IPS DF 19.7 (cell line): Measurements from ENCODE around the gene NAALADL2.
"Not testable (repeated sequence)": the region's sequence is repeated elsewhere in the genome, so short reads cannot be mapped to it uniquely, and the experiment has no call there.

Source experiments
- DNase-seq: peaks from one replicate; pipeline ENCODE4 v3.0.0-alpha.2; 2013; ENCODE audit warnings: low read depth, low spot score

The NAALADL2 gene

DNA sequence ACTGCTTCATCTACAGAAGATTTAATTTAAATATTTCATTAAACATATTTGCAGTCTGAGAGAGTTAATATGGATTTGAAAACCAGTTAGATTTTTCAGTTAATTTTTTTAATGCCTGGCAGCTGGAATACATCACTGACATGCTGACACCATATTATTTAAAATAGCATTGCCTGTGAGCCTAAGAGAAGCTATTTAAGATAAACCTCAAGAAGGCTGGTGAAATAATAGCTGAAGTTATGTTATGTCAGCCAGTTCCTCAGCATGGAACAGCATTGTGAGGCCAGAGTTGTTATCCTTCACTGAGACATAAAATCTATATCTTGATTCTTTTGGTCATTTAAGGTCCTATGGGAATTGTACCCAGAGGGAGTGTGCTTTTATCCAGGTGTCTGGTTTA, 705.2 kb downstream of the NAALADL2 start:
- DNase-seq, result no peak

DNA sequence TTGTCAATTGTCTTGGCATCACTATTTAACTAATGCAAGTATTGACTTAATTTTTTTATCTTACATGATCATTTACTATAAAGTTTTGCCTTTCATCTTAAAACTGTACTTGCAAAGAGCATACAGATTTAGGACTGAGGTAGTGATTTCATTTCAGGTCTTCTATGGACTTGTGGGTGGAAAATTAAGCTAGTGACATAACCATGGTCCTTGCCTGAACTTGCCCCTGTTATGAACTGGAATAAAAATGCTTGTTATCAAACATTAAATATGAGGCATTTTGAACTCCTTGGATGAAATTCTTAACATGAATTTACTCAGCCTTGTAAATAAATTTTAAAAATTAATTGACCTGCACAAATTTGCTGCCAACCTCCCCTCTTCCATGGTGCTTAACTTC, 712.0 kb downstream of the NAALADL2 start:
- DNase-seq, result no peak

DNA sequence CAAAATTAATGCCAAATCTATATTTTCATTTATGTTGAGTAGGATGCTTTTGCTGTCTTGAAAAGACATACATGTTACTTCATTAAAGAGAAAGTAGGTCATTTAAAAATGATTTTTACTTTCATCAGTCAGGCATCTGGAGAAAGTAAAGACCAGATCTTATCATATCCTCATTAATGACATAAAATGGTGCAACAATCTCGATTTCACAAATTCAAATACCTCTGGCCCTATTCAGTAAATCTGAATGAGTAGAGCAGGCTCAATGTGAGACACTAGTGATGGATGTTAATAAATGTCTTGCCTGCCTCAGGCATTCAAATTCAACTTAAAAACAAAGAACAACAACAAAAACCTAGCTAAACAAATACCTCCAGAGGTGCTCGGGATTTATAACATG, 714.1 kb downstream of the NAALADL2 start:
- no peak for DNase-seq

DNA sequence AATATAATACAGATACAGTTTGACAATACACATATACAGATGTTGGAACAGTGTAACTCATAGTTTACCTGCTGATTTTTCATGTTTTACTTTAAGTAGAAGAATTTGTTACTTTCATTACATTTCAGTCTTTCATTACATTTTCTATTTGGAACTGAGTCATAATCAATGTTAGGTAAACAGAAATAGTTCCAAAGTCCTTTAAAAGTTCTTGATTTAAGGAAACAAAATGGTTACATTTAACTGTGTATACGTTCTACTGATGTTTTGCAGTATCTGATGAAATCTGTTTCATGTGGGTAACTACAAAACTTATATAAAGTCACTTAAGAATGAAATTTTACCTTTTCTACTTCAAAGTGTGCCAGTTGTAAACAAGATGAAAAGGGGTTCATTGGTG, 721.2 kb downstream of the NAALADL2 start:
- no peak for DNase-seq

DNA sequence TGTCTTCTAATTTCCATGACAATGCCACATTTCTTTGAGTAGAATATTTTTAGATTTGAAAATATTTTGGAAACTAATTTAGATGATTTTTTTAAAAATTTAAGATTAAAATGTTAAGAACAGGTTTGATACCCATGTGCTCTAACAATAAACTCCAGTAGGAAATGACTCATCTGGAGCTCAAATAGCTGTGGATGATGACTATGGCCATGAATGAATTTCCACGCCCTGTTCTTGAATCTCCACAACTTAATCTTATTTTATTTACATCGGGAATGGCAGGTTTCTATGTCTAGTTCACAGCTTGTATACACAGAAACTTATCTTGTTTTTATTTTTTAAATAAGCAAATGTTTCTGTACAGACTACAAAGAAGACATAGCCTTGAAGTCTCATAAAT, 726.8 kb downstream of the NAALADL2 start:
- DNase-seq, result no peak

DNA sequence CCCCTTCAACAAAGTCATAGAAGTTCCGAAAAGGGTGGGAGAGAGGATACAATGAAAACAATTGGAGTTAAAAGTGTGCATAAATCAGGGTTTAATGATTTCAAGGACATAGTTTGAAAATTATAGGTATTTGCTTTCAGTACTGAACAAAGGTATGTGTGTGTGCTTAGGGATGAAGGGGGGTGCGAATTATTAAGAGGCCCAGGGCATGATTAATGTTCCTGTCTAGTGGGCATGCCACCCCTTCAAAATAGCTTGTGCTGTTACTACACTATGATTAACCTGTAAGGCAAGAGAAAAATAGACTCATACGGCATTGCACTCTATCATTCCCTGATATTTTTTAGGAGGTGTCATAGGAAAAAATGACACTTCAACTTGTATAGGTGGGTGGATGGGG, 731.6 kb downstream of the NAALADL2 start:
- DNase-seq, result no peak

DNA sequence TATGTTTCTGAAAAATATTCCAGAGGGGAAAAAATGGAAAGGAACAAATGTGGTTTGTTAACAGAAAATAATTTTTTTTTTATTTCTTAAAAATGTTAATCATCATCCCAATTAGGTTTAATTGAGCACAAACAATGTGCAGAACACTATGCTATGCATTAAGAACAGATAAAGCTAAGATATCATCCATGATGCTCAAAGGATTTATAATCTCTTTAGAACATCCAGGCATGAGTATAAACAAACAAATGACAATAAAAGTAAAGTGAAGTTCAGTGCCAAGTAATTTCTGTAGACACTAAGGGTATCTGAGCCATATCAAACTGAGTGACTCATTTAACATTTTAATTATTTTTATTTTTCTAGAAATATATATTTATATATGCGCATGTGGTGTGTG, 732.2 kb downstream of the NAALADL2 start:
- no peak for DNase-seq

DNA sequence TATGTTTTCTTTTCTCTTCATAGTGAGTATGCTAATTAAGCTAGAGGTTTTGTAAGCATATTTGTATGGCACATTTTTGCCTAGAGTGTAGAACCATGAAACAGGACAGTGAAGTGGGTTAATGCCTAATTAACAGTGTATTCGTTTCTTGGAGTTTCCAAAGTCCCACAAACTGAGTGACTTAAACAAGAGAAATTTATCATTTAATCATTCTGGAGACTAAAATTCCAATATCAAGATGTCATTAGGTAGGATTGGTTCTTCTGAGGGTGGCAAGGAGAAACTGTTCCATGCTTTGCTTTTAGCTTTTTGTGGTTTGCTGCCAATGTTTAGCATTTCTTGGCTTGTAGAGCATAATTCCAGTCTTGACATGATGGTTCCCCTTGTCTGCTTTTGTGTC, 734.2 kb downstream of the NAALADL2 start:
- DNase-seq, result no peak

DNA sequence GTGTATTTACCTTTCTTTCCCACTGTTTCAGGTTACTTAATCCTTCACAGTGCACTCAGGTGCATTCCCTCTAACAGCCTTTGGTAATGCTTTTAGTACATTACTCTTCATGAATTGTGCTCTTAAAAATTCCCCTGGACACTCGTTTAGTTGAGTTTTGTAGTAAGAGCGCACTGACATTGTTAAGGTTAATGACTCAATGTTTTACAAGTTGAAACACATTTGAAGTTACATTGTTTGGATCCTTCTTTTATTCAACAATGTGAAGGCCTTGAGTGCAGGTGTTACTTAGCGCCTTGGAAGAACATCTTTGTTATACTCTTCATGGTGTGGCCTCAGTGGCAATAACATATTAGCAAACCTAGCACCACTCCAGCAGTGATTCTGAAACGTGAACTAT, 739.6 kb downstream of the NAALADL2 start:
- no peak for DNase-seq

DNA sequence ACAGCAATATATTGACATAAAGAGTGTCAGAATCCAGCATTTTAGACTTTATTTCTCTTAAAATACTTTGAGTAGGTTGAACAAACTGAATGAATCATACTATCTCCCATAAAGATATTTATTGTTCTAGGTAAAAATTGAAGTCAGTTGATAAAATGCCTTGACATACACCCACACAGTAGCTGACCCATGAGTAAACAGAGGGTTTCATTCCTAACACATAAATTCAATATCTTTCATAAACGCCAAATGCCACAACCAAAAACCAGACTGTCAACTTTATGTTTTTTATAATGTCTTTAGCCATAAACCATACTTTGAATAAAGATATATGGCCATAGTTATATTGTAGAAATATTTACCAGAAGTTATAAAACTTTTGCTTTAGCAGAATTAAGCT, 742.4 kb downstream of the NAALADL2 start:
- DNase-seq, result no peak

DNA sequence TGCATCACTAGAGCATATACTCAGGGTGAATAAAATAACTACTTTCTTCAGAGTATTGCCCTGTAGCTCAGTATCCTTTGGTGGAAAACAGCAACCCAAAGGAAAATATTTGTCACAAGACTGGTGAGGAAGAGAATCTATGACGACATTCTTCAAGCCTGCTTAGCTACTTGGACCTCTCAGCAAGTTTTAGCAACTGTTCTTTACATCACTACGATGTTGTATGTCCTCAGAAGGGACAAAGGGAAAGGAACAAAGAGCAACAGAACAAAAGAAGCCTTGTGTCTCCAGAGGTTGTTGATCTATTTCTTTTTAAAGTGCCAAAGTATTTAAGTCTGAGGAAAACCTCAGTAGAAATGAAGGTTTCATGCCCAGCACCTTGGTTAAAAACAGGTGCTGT, 746.7 kb downstream of the NAALADL2 start:
- DNase-seq, result no peak

DNA sequence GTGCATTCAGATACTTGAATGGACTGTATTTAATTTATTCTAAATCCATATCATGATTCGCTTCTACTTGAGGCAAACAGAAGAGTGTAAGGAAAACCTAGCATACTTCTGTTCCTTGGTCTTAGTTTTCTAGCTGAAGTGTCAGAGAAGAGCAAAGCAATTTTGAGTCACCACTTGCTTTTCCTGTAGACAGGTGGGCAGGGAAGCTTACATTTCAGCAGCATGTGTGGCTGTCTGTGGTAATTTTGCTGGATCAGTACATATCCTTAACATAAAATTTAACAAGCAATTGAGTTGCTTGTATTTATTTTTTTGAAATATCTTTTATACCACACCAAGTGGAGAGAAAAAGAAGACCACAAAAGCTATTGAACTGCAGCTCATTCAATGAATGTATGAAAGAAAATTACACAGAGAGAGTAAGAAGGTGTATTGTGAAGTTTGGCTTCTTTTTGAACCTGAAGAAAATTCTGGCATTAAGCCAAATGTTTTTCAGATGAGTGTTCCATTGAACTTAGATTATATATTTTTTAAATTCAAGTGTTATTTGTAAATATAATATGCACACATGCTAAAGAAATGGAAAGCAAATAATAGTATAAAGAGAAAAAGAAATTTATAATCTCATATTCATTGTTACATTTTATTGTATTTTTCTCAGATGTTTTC, 747.6 kb downstream of the NAALADL2 start:
- no peak for DNase-seq

DNA sequence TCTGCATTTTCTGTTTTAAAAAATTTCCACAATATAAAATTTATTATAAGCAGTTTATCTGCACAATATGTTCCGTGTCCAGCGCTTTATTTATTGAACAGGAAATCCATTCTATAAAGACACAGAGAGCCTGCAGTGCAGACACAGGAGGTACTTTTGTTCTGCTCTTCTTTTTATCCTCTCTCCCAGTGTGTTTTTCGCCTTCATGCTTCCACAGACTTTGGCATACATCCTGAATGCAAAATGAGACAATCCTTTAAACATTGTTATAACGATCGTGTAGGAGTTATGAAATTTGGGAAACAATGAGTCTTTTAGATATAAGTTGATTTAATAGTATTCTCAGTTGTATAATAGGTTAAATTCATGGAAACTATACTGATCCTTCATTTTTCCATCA, 749.2 kb downstream of the NAALADL2 start:
- no peak for DNase-seq

DNA sequence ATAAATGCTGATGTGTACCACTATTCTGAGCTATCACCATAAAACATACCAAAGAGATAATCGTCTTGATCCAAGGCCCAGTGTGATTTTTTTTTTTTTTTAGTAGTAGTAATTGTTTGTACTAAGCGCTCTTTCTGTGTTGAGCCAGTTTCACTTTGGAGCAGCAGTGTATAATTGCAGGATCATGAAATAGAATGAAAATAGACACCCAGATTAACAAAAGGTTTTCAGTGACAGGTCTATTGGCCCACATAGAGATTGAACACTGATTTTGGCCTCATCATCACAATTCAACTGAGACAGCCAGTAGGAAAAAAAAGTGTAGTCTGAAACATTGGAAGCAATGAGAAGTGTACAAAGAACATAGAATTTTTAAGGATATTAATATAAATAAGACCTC, 749.8 kb downstream of the NAALADL2 start:
- DNase-seq, result no peak

DNA sequence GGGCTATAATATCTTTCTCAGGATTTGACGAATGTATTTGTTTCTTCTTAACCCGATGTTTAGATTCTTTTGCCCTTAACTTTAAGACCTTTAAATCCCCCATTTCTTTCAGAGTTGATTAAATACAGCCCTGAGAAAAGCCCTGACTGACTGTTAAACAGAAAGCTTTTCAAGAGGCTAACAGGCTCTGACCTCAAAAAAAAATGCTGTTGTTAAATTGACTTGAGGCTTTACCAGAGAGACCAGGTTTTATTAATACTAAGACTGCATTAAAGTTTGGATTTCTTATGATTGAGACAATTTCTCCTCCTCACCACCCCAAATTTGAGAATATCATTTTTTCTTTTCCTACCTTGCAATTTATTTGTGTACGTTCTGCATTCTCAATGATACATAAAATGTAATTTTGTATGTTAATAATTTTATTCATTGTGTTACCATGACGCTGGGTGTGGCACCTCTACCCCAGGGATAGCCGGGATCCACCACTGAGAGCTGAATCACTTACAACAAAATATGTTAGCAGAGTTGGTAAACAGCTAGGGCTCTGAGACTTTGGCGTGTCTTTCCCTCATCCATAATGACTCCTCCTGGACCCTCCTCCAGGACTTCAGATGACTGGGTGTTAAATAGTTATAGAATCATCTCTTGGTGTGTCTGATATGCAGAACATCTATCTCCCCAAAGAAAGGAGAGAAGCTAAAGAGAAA, 753.5 kb downstream of the NAALADL2 start:
- no peak for DNase-seq

DNA sequence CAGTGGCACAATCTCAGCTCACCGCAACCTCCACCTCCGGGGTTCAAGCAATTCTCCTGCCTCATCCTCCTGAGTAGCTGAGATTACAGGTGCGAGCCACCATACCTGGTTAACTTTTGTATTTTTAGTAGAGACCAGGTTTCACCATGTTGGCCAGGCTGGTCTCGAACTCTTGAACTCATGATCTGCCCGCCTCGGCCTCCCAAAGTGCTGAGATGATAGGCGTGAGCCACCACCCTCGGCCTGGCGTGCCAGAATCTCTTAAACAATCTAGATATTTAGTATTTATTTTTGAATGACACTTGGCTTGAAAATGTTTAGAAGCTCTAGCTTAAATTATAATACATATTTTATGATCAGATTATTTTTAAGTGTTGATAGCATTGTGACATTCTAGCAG, 755.0 kb downstream of the NAALADL2 start:
- not testable (repeated sequence) for DNase-seq

DNA sequence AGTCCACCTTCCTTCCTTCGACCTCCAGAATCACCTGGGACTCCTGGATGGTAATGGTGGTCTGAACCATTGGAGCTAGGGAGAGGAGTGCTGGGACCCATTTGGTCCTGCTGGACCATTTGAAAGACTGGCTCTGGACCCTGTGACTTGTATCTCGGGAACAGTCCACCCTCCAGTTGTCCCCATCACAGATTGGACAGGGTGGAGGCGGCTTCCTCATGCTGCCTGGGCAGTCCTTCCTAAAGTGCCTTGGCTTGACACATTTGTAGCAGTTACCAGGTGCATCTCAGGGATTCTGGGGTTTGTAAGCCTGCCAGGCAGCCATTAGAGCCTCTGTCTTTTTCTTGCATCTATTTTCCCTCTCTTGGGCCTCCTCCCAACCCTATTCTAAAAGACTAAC, 758.1 kb downstream of the NAALADL2 start:
- no peak for DNase-seq

DNA sequence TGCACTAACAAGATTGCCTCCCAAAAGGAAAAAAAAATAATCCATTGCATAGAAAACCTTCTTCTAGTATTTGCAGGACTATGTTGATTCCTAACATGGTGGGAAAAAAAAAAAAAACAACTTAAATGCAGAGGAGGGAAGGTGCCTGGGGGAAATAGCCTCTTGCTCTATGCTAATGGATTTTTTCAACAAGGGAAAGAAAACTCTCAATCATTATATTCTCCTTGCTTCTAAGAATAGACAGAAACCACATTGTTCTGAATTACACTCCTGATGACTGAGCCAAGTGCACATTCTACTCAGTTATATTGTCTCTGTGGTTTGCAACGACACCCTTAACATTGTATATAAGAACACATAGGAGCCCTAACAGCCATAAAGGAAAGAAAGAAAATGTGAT, 760.2 kb downstream of the NAALADL2 start:
- DNase-seq, result no peak

DNA sequence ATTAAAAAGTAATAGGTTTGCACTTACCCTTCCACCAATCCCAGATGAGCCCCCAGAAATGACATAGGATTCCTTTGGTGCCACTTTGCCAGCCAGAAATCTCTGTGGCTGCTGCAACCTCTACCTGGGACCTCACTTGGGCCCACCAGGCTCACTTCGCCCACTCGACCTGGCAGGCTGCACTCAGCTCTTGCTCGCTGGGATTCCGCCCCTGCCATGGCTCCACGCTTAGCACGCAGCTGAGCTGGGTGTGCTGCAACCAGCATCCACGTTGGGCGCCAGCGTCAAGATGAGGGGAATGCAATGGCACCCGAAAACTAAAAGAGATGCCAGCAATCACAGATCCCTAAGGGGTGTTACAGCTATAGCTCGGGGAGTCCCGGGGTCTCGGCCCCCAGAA, 761.0 kb downstream of the NAALADL2 start:
- DNase-seq, result no peak

DNA sequence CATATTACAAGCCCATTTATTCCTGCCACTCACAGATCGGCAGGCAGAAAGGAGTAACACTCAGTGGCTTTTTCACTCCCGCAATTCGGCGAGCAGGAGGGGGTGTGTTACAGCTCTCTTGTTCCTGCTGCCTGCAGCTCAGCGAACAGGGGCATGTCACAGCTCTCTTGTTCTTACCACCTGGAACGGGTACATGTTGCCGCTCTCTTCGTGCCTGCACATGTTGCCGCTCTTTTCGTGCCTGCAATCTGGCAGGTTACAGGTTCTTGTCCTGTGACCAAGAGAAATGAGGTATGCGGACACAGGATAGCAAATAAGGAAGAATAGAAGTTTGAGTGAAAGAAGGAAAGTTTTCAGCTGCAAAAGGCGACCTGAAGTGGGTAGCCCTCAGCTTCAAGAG, 761.4 kb downstream of the NAALADL2 start:
- DNase-seq, result no peak

DNA sequence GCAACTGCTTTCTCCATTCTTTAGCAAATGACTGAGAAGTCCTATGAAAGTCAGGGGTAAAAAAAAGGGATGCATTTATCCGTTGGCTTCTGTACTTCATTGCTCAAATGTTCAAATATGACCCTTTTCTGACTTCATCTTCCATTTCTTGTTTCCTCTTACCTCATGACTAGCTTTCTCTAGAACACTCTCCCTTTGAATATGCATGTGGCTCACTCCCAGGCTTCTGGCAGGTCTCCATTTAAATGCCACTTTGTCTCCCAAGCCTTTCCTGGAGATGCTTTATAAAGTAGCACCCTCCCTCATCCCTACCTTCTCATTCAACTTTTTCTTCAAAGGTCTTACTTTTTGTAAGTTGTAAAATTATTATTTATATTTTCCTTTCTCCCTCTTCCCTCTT, 781.8 kb downstream of the NAALADL2 start:
- DNase-seq, result no peak

DNA sequence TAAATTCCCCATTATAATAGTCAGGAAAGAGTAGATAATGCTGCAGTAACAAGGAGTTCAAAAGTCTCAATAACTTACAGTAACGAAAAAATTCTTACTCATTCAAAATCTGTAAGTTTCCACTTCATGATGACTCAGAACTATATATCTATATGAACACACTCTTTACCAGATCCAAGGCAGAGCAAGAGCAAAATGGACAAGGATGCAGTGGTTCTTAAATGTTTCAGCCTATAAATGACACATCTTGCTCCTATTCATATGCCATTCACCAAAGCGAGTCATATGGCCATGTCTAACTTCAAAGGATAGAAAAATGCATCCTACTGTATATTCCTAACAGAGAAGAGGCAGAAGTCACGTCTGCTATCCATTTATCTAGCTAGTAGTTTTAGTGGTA, 787.7 kb downstream of the NAALADL2 start:
- DNase-seq, result no peak

DNA sequence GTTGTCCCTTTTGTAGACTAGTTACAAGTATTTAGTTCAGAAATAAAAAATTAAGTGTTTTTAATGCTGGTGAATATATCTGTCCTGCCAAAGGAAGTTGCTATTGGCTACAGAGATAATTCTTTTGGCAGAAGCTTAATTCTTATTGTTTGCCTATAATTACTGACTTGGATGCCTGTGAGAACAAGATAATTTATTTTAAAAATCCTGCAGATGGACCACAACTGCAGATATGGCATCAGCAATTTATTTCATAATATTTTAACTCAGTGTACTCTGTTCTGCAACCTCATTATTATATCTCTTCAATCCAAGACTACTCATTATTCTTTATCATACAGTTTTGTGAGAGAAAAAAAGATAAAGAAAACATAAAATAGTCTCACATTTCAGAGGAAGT, 789.8 kb downstream of the NAALADL2 start:
- no peak for DNase-seq

DNA sequence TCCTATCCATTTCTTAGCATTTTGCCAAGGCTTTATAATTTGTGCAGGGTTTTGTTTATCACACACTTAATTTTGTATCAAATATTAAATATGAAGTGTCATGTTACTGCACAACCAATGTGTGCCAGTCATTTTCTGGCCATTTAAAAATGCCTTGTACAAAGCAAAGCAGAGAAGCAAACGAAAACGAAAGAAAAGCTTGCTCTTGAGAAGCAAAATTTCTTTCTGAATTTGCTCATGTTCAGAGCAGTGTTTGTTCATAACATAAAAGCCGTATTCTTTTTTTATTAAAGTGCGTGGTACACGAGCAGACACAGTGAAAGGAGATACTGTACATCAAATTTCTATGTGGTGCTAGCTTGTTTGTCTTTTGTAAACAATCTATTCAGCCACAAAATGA, 792.6 kb downstream of the NAALADL2 start:
- no peak for DNase-seq
